ENCODE data around the gene NRARP. TPM values are rescaled to one million over a fixed set of nuclear protein-coding genes. Genes with fewer than 3 reads are reported as not detected.

The NRARP gene
- total and polyA plus RNA-seq, 10 of the 15 experiments (the other 5 are each of a cell fraction or from before 2014, with no cell fraction given): 0.06 to 9.2 (median 2.2) TPM; not detected in 2

DNA sequence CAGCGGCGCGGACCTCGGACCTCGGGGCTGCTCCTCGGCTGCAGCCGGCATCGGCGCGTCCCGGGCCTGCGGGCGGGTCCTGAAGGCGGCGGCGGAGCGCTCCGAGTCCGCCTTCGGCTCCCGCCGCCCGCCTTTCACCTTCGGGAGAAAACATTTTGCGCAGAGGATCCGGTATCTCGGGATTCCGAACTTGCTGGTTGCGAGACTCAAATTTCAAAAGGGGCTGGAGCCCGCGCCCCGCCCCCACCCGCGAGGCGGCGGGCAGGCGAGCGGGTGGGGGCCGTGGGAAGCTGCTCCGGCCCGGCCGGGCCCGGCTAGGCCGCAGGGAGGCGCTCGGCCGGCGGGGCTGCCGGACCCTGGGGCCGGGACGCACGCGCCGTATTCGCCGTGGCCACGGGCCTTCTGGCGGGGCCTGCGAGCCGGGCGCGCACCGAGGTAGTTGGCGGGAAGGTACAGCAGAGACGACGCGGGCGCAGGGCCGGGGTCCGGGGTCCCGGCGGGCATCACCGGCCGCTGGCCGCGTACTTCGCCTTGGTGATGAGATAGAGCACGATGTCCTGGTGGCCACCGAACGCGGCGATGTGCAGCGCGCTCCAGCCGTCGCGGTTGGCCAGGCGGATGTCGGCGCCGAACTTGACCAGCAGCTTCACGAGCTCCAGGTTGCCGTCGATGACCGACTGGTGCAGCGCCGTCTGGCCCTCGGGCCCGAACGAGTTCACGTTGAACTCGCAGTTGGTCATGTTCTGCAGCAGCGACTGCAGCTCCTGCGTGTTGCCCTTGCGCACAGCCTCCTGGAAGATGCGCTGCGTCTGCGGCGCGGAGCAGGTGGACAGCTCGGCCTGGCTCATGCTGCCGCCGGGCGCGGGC, 757 bp downstream of the NRARP start (continued):
- TF ChIP-seq, protein P1, sequence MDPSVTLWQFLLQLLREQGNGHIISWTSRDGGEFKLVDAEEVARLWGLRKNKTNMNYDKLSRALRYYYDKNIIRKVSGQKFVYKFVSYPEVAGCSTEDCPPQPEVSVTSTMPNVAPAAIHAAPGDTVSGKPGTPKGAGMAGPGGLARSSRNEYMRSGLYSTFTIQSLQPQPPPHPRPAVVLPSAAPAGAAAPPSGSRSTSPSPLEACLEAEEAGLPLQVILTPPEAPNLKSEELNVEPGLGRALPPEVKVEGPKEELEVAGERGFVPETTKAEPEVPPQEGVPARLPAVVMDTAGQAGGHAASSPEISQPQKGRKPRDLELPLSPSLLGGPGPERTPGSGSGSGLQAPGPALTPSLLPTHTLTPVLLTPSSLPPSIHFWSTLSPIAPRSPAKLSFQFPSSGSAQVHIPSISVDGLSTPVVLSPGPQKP (IDR thresholded peaks at IDR 0.05; ENCODE audit: low read depth, low read length): no peak
- TF ChIP-seq MXI1 (IDR thresholded peaks at IDR 0.05; ENCODE audit: low read depth, low read length): no peak
- no peak for TF ChIP-seq WRNIP1 (IDR thresholded peaks at IDR 0.05; ENCODE audit: borderline replicate concordance, low read depth, low read length)
- TF ChIP-seq TCF12 (IDR thresholded peaks at IDR 0.05; ENCODE audit: low read depth, low read length): no peak
- no peak for TF ChIP-seq MYB (IDR thresholded peaks at IDR 0.05; ENCODE audit: borderline replicate concordance, low read depth, low read length)
- no peak for TF ChIP-seq CBX3 (IDR thresholded peaks at IDR 0.05; ENCODE audit: borderline replicate concordance, low read depth)
- TF ChIP-seq, protein P2, sequence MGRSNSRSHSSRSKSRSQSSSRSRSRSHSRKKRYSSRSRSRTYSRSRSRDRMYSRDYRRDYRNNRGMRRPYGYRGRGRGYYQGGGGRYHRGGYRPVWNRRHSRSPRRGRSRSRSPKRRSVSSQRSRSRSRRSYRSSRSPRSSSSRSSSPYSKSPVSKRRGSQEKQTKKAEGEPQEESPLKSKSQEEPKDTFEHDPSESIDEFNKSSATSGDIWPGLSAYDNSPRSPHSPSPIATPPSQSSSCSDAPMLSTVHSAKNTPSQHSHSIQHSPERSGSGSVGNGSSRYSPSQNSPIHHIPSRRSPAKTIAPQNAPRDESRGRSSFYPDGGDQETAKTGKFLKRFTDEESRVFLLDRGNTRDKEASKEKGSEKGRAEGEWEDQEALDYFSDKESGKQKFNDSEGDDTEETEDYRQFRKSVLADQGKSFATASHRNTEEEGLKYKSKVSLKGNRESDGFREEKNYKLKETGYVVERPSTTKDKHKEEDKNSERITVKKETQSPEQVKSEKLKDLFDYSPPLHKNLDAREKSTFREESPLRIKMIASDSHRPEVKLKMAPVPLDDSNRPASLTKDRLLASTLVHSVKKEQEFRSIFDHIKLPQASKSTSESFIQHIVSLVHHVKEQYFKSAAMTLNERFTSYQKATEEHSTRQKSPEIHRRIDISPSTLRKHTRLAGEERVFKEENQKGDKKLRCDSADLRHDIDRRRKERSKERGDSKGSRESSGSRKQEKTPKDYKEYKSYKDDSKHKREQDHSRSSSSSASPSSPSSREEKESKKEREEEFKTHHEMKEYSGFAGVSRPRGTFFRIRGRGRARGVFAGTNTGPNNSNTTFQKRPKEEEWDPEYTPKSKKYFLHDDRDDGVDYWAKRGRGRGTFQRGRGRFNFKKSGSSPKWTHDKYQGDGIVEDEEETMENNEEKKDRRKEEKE (IDR thresholded peaks at IDR 0.05): no peak
- TF ChIP-seq SMAD5 (IDR thresholded peaks at IDR 0.05; ENCODE audit: low read depth): no peak
- TF ChIP-seq YBX1 (IDR thresholded peaks at IDR 0.05): no peak
- no peak for TF ChIP-seq POLR2AphosphoS2 (IDR thresholded peaks at IDR 0.05; ENCODE audit: low read depth, low read length)
- no peak for TF ChIP-seq ZNF384 (IDR thresholded peaks at IDR 0.05; ENCODE audit: borderline replicate concordance, low read depth, low read length)
- no peak for TF ChIP-seq HDAC2 (IDR thresholded peaks at IDR 0.05)
- no peak for TF ChIP-seq ZNF207 (IDR thresholded peaks at IDR 0.05; ENCODE audit: borderline replicate concordance)
- no peak for TF ChIP-seq RUNX3 (IDR thresholded peaks at IDR 0.05; ENCODE audit: low read length)
- TF ChIP-seq JUNB (IDR thresholded peaks at IDR 0.05): no peak
- TF ChIP-seq, protein P3, sequence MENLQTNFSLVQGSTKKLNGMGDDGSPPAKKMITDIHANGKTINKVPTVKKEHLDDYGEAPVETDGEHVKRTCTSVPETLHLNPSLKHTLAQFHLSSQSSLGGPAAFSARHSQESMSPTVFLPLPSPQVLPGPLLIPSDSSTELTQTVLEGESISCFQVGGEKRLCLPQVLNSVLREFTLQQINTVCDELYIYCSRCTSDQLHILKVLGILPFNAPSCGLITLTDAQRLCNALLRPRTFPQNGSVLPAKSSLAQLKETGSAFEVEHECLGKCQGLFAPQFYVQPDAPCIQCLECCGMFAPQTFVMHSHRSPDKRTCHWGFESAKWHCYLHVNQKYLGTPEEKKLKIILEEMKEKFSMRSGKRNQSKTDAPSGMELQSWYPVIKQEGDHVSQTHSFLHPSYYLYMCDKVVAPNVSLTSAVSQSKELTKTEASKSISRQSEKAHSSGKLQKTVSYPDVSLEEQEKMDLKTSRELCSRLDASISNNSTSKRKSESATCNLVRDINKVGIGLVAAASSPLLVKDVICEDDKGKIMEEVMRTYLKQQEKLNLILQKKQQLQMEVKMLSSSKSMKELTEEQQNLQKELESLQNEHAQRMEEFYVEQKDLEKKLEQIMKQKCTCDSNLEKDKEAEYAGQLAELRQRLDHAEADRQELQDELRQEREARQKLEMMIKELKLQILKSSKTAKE (IDR thresholded peaks at IDR 0.05; ENCODE audit: low read depth, poor library complexity, severe bottlenecking): no peak
- TF ChIP-seq, protein P4, sequence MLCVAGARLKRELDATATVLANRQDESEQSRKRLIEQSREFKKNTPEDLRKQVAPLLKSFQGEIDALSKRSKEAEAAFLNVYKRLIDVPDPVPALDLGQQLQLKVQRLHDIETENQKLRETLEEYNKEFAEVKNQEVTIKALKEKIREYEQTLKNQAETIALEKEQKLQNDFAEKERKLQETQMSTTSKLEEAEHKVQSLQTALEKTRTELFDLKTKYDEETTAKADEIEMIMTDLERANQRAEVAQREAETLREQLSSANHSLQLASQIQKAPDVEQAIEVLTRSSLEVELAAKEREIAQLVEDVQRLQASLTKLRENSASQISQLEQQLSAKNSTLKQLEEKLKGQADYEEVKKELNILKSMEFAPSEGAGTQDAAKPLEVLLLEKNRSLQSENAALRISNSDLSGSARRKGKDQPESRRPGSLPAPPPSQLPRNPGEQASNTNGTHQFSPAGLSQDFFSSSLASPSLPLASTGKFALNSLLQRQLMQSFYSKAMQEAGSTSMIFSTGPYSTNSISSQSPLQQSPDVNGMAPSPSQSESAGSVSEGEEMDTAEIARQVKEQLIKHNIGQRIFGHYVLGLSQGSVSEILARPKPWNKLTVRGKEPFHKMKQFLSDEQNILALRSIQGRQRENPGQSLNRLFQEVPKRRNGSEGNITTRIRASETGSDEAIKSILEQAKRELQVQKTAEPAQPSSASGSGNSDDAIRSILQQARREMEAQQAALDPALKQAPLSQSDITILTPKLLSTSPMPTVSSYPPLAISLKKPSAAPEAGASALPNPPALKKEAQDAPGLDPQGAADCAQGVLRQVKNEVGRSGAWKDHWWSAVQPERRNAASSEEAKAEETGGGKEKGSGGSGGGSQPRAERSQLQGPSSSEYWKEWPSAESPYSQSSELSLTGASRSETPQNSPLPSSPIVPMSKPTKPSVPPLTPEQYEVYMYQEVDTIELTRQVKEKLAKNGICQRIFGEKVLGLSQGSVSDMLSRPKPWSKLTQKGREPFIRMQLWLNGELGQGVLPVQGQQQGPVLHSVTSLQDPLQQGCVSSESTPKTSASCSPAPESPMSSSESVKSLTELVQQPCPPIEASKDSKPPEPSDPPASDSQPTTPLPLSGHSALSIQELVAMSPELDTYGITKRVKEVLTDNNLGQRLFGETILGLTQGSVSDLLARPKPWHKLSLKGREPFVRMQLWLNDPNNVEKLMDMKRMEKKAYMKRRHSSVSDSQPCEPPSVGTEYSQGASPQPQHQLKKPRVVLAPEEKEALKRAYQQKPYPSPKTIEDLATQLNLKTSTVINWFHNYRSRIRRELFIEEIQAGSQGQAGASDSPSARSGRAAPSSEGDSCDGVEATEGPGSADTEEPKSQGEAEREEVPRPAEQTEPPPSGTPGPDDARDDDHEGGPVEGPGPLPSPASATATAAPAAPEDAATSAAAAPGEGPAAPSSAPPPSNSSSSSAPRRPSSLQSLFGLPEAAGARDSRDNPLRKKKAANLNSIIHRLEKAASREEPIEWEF (IDR thresholded peaks at IDR 0.05; ENCODE audit: insufficient replicate concordance, low read depth, low read length): no peak
- TF ChIP-seq MTA2 (IDR thresholded peaks at IDR 0.05; ENCODE audit: low read depth): no peak

Measured in GM12878 (cell line).